SH-SY5Y (cell line): ENCODE measurements around the gene PPIP5K2.

ENCODE experiments used
- GATA2 ChIP-seq: IDR thresholded peaks from 2 replicates; pipeline ENCODE4 v1.6.1; 2011; ENCODE audit warnings: mild to moderate bottlenecking, low read depth, low read length
- GATA3 ChIP-seq: IDR thresholded peaks from 2 replicates; pipeline ENCODE4 v1.6.1; 2011; ENCODE audit warnings: low read depth, mild to moderate bottlenecking, low read length, moderate library complexity

DNA sequence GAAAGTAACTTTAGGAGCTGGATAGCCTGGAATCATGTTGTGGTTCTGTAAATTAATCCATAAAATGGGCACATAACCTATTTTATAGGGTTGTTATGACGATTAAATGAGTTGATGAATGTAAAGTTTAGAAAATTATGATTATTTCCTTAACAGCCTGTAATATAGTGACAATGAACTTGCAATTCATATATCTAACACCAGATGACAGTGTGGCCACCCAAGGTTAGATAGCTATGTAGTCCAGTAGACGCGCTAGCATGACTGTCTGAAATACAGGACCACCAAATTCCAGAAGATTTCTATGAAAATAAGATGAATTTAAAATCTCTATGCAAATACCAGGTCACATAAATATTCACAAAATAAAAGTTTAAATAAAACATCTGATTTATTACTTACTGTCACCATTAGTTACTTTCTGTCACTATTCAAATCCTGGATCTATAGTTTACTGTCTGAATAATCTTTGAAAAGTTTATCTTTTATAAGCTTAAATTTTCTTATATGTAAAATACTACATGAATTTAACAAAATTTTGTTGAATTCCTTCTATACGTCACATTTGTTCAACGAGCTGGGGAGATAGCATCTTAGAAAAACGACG, 112.4 kb downstream of the PPIP5K2 start:
- TF ChIP-seq GATA3 (no peak), GATA2 (no peak)
